HEK293 (cell line): ENCODE data around the gene TCHP.

ENCODE experiments used
- CTCF ChIA-PET: fragments of 350-600 bp; formaldehyde crosslinking; extraction: SDS; loops from one replicate; lab custom pipeline; 2021; ENCODE audit warnings: antibody characterized with exemption; lab: Yijun Ruan, JAX
- POLR2A ChIA-PET: fragments of 300-600 bp; formaldehyde crosslinking; extraction: SDS; loops from one replicate; lab custom pipeline; 2020; ENCODE audit warnings: antibody characterized with exemption, inconsistent platforms; lab: Yijun Ruan, JAX
- H3K27ac ChIP-seq: fragments of 200-500 bp; sonication (Bioruptor generic); 2 replicates; pipeline ENCODE4 v1.5.1; 2014; ENCODE audit warnings: low read depth, low read length, control low read depth, inconsistent platforms; ENCODE audit errors: extremely low read depth
- H3K36me3 ChIP-seq, 2 experiments: fragments of 200-500 bp in 1 of 2; sonication (Bioruptor generic) in 1 of 2; 1 replicate in 1 of 2; 2 replicates in 1 of 2; pipeline ENCODE4 v1.5.1; 2014 to 2017; ENCODE audit warnings: inconsistent platforms in 2 of 2, low read length in 2 of 2; ENCODE audit not compliant: control insufficient read depth in 2 of 2, insufficient read depth in 1 of 2
- H3K4me1 ChIP-seq: fragments of 200-500 bp; sonication (Bioruptor generic); 2 replicates; pipeline ENCODE4 v1.5.1; 2014; ENCODE audit warnings: mild to moderate bottlenecking, low read length, inconsistent platforms; ENCODE audit not compliant: control insufficient read depth, insufficient read depth
- H3K4me3 ChIP-seq: 2 replicates; pipeline ENCODE4 v1.5.1; 2011; ENCODE audit warnings: low read depth, mild to moderate bottlenecking, control low read depth, low read length, moderate library complexity
- H3K9me3 ChIP-seq: fragments of 200-500 bp; sonication (Bioruptor generic); 2 replicates; pipeline ENCODE4 v1.5.1; 2014; ENCODE audit warnings: low read depth, low read length, inconsistent platforms; ENCODE audit not compliant: control insufficient read depth, insufficient read depth
- CTCF ChIP-seq: fragments of 450-650 bp; formaldehyde crosslinking; IDR thresholded peaks from 2 replicates; pipeline ENCODE4 v1.5.1; 2016; ENCODE audit warnings: missing biosample characterization, missing genetic modification characterization
- HIC1 ChIP-seq: fragments of 450-650 bp; formaldehyde crosslinking; IDR thresholded peaks from 2 replicates; pipeline ENCODE4 v1.5.1; 2016; ENCODE audit warnings: missing biosample characterization, missing genetic modification characterization
- PBX3 ChIP-seq: sonication (generic); formaldehyde crosslinking; IDR thresholded peaks from 2 replicates; pipeline ENCODE4 v1.8.1; 2022; ENCODE audit warnings: mild to moderate bottlenecking, moderate library complexity, missing genetic modification reagents
- PRDM1 ChIP-seq: fragments of 450-650 bp; formaldehyde crosslinking; IDR thresholded peaks from 2 replicates; pipeline ENCODE4; 2016; ENCODE audit warnings: missing biosample characterization, missing genetic modification characterization
- SP7 ChIP-seq: fragments of 450-650 bp; formaldehyde crosslinking; IDR thresholded peaks from 2 replicates; pipeline ENCODE4 v1.5.1; 2016; ENCODE audit warnings: missing biosample characterization, missing genetic modification characterization
- ZFP37 ChIP-seq: fragments of 450-650 bp; formaldehyde crosslinking; IDR thresholded peaks from 2 replicates; pipeline ENCODE4 v1.5.1; 2016; ENCODE audit warnings: missing biosample characterization, missing genetic modification characterization
- ZNF211 ChIP-seq: fragments of 450-650 bp; formaldehyde crosslinking; IDR thresholded peaks from 2 replicates; pipeline ENCODE4 v1.5.1; 2016; ENCODE audit warnings: low read depth, missing biosample characterization, missing genetic modification characterization
- ZNF221 ChIP-seq: fragments of 450-650 bp; formaldehyde crosslinking; IDR thresholded peaks from 2 replicates; pipeline ENCODE4 v1.5.1; 2017; ENCODE audit warnings: missing biosample characterization, missing genetic modification characterization, borderline replicate concordance
- ZNF239 ChIP-seq: fragments of 450-650 bp; formaldehyde crosslinking; IDR thresholded peaks from 2 replicates; pipeline ENCODE4 v1.5.1; 2016; ENCODE audit warnings: missing biosample characterization, missing genetic modification characterization
- ZNF350 ChIP-seq: fragments of 450-650 bp; formaldehyde crosslinking; IDR thresholded peaks from 2 replicates; pipeline ENCODE4 v1.5.0; 2017; ENCODE audit warnings: missing biosample characterization, mild to moderate bottlenecking, missing genetic modification characterization
- ZNF394 ChIP-seq: fragments of 450-650 bp; formaldehyde crosslinking; IDR thresholded peaks from 2 replicates; pipeline ENCODE4 v1.5.1; 2016; ENCODE audit warnings: missing biosample characterization, missing genetic modification characterization, mild to moderate bottlenecking, moderate library complexity, borderline replicate concordance
- ZNF404 ChIP-seq: fragments of 450-650 bp; formaldehyde crosslinking; IDR thresholded peaks from 2 replicates; pipeline ENCODE4 v1.5.1; 2017; ENCODE audit warnings: missing biosample characterization, missing genetic modification characterization
- ZNF510 ChIP-seq: fragments of 450-650 bp; formaldehyde crosslinking; IDR thresholded peaks from 2 replicates; pipeline ENCODE4 v1.5.1; 2018; ENCODE audit warnings: mild to moderate bottlenecking, missing genetic modification characterization, missing biosample characterization; ENCODE audit not compliant: insufficient replicate concordance
- ZNF549 ChIP-seq: fragments of 450-650 bp; IDR thresholded peaks from 2 replicates; pipeline ENCODE4 v1.5.1; 2018; ENCODE audit warnings: missing biosample characterization, missing genetic modification characterization, mild to moderate bottlenecking, inconsistent platforms, moderate library complexity
- ZNF558 ChIP-seq: fragments of 450-650 bp; formaldehyde crosslinking; IDR thresholded peaks from 2 replicates; pipeline ENCODE4 v1.5.1; 2016; ENCODE audit warnings: missing biosample characterization, missing genetic modification characterization
- ZNF624 ChIP-seq: fragments of 450-650 bp; formaldehyde crosslinking; IDR thresholded peaks from 2 replicates; pipeline ENCODE4 v1.5.1; 2017; ENCODE audit warnings: missing biosample characterization, missing genetic modification characterization
- ZNF664 ChIP-seq: fragments of 450-650 bp; formaldehyde crosslinking; IDR thresholded peaks from 2 replicates; pipeline ENCODE4 v1.5.1; 2016; ENCODE audit warnings: missing biosample characterization, missing genetic modification characterization
- ZNF791 ChIP-seq: fragments of 450-650 bp; formaldehyde crosslinking; IDR thresholded peaks from 2 replicates; pipeline ENCODE4 v1.5.1; 2016; ENCODE audit warnings: missing biosample characterization, missing genetic modification characterization
- ZSCAN16 ChIP-seq: fragments of 450-650 bp; formaldehyde crosslinking; IDR thresholded peaks from 2 replicates; pipeline ENCODE4 v1.5.1; 2016; ENCODE audit warnings: missing biosample characterization, missing genetic modification characterization
- ZSCAN18 ChIP-seq: fragments of 450-650 bp; formaldehyde crosslinking; IDR thresholded peaks from 2 replicates; pipeline ENCODE4 v1.5.1; 2016; ENCODE audit warnings: missing biosample characterization, missing genetic modification characterization
- ZXDB ChIP-seq: fragments of 450-650 bp; formaldehyde crosslinking; IDR thresholded peaks from 2 replicates; pipeline ENCODE4 v1.5.1; 2016; ENCODE audit warnings: missing biosample characterization, missing genetic modification characterization
- TF ChIP-seq, protein P1 (sequence below): fragments of 450-650 bp; formaldehyde crosslinking; IDR thresholded peaks from 2 replicates; pipeline ENCODE4 v1.5.1; 2017; ENCODE audit warnings: missing biosample characterization, mild to moderate bottlenecking, missing genetic modification characterization, moderate library complexity

The TCHP gene

GRCh38 chr12:109959411-109960093, 59.5 kb downstream of the TCHP start:
- no peak overlapping the region for H3K27ac ChIP-seq
- TF ChIP-seq ZNF510 (tag by site-specific recombination) (no peak), ZSCAN18 (no peak), ZNF394 (tag by site-specific recombination) (no peak), ZSCAN16 (no peak), SP7 (tag by site-specific recombination) (no peak), ZNF221 (tag by site-specific recombination) (no peak), PRDM1 (no peak), ZNF549 (tag by site-specific recombination) (no peak), ZNF239 (tag by site-specific recombination) (no peak), ZNF791 (tag by site-specific recombination) (no peak), HIC1 (no peak), ZNF664 (tag by site-specific recombination) (no peak), ZNF211 (no peak), ZNF624 (tag by site-specific recombination) (no peak), ZFP37 (no peak)
- TF ChIP-seq, protein P1, sequence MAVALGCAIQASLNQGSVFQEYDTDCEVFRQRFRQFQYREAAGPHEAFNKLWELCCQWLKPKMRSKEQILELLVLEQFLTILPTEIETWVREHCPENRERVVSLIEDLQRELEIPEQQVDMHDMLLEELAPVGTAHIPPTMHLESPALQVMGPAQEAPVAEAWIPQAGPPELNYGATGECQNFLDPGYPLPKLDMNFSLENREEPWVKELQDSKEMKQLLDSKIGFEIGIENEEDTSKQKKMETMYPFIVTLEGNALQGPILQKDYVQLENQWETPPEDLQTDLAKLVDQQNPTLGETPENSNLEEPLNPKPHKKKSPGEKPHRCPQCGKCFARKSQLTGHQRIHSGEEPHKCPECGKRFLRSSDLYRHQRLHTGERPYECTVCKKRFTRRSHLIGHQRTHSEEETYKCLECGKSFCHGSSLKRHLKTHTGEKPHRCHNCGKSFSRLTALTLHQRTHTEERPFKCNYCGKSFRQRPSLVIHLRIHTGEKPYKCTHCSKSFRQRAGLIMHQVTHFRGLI (tag by site-specific recombination) = no peak
- no peaks in the 10 kb centered on the region for H3K9me3 ChIP-seq

DNA sequence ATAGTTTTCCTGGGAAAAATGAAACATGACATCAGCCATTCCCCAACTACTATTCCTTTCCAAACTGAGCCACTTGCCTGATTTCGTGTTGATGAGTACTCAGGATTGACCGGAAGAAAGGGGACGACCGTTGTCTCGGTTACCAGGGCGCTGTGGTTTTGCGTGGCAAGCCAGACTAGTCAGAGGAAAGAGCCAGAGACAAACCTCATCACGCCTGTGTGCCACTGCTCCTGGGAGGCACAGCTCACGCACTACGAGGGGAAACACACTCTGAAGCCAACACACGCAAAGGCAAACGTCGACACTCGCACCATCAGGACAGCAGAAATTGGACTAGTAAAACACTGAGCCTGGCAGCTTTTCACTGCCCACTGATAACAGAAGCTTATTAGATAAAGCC, 61.1 kb downstream of the TCHP start:
- Histone ChIP-seq H3K27ac (no peak overlapping the region), H3K4me1 (no peaks in the 10 kb centered on the region), H3K4me3 (no peak overlapping the region), H3K36me3 (peaks cover 16 to 65% of the 10 kb centered on the region in 2 experiments; a peak in 2 of 3 replicates), H3K9me3 (no peaks in the 10 kb centered on the region)
- ChIA-PET POLR2A (no interaction called here), CTCF (interaction anchor here (1.1 kb wide), 1 partner anchor 107 kb away, joined by 4 read pairs; no protein-coding TSS in a partner anchor)
- TF ChIP-seq PBX3 (CRISPR knock-in tag) = no peak
- TF ChIP-seq ZNF558 (tag by site-specific recombination) = no peak
- no peak for TF ChIP-seq CTCF
- no peak for TF ChIP-seq ZXDB (tag by site-specific recombination)
- no peak for TF ChIP-seq ZNF350 (tag by site-specific recombination)
- no peak for TF ChIP-seq ZNF211
- no peak for TF ChIP-seq ZNF404 (tag by site-specific recombination)

More at GRCh38 chr12:109959411-109960093, 59.5 kb downstream of the TCHP start:
- Histone ChIP-seq H3K36me3 (peaks cover 16 to 64% of the 10 kb centered on the region in 2 experiments; a peak in 2 of 3 replicates), H3K4me1 (no peaks in the 10 kb centered on the region), H3K4me3 (no peak overlapping the region)
- CTCF ChIA-PET = no interaction called here
- POLR2A ChIA-PET = no interaction called here
